Transverse colon (tissue), 3 donors: ENCODE measurements around the gene YRDC.

Experiments
- EP300 ChIP-seq: sonication (generic); formaldehyde crosslinking; IDR thresholded peaks from one replicate; pipeline ENCODE4 v1.6.1; 2017; ENCODE audit warnings: antibody characterized with exemption, low read depth
- POLR2AphosphoS5 ChIP-seq, 3 donors: sonication (generic); formaldehyde crosslinking; IDR thresholded peaks; one replicate each; pipeline ENCODE4 v1.6.1; 2016; ENCODE audit warnings: antibody characterized with exemption in 3 of 3

DNA sequence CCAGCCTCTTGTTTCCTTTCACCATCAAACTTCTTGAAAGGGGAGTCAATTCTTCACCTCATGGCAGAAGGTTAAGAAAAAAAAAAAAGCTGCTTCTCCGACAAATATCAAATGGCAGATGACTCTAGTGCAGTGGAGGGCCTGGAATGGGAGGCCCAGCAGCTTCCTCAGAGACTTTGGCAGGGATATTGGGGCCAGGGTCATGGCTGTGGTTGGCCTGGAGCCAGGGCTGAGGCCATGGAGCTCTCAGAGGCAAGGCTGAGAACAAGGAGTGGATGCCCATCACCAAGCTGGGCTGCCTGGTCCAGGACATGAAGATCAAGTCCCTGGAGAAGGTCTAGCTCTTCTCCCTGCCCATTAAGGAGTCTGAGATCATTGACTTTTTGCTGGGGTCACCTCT, 32.7 kb upstream of the YRDC start:
- no peak for TF ChIP-seq EP300
- TF ChIP-seq POLR2AphosphoS5 (IDR thresholded peaks at IDR 0.05), result no peak
